Measurements from ENCODE around the gene LRRC26. TPM values are rescaled to one million over a fixed set of nuclear protein-coding genes. Genes with fewer than 3 reads are reported as not detected.

LRRC26 gene
- total RNA-seq, 1 experiment from 2014 or later: not detected

GRCh38 chr9:137160716-137161557, 8.9 kb downstream of the LRRC26 start:
- peaks cover 20% of the 10 kb centered on the region for H3K4me1 ChIP-seq (ENCODE audit: insufficient read depth, low read length, poor library complexity, severe bottlenecking)
- H3K36me3 ChIP-seq (ENCODE audit: insufficient read depth, low read length, poor library complexity, severe bottlenecking): no peaks in the 10 kb centered on the region
- no peak for DNase-seq (ENCODE audit: low spot score)
- ChIA-PET POLR2A (ENCODE audit: low non-redundant PET) (no interaction called here), CTCF (no interaction called here)
- BruUV-seq (replicated peaks): no TSS peak
- TF ChIP-seq CTCF (conservative IDR thresholded peaks at IDR 0.05; ENCODE audit: low read depth, low read length) (no peak), EZH2 (IDR thresholded peaks at IDR 0.05; ENCODE audit: borderline replicate concordance, low read depth, low read length, poor library complexity, severe bottlenecking) (no peak)
- no peaks in the 10 kb centered on the region for H3K9me3 ChIP-seq (ENCODE audit: low read depth, low read length, poor library complexity, severe bottlenecking)
- H3K27me3 ChIP-seq (replicated peaks; ENCODE audit: insufficient read depth, low read depth, low read length, poor library complexity): peaks cover 71% of the 10 kb centered on the region
- no peak overlapping the region for H3K4me3 ChIP-seq (ENCODE audit: low read depth, low read length, poor library complexity, severe bottlenecking)
- intact Hi-C loops (cut with micrococcal nuclease; ENCODE audit: unreplicated experiment): no loop called here
- no peak overlapping the region for H3K27ac ChIP-seq (ENCODE audit: low read depth, low read length, poor library complexity, severe bottlenecking)

GRCh38 chr9:137160054-137160425, 9.8 kb downstream of the LRRC26 start:
- no peak for DNase-seq (ENCODE audit: low spot score)
- no peak for TF ChIP-seq EZH2 (IDR thresholded peaks at IDR 0.05; ENCODE audit: borderline replicate concordance, low read depth, low read length, poor library complexity, severe bottlenecking)
- no peak for TF ChIP-seq CTCF (conservative IDR thresholded peaks at IDR 0.05; ENCODE audit: low read depth, low read length)
- intact Hi-C loops (cut with micrococcal nuclease; ENCODE audit: unreplicated experiment): no loop called here
- CTCF ChIA-PET: no interaction called here
- peaks cover 20% of the 10 kb centered on the region for H3K4me1 ChIP-seq (ENCODE audit: insufficient read depth, low read length, poor library complexity, severe bottlenecking)
- no peaks in the 10 kb centered on the region for H3K36me3 ChIP-seq (ENCODE audit: insufficient read depth, low read length, poor library complexity, severe bottlenecking)
- peaks cover 62% of the 10 kb centered on the region for H3K27me3 ChIP-seq (replicated peaks; ENCODE audit: insufficient read depth, low read depth, low read length, poor library complexity)
- POLR2A ChIA-PET (ENCODE audit: low non-redundant PET): no interaction called here
- H3K27ac ChIP-seq (ENCODE audit: low read depth, low read length, poor library complexity, severe bottlenecking): no peak overlapping the region
- H3K4me3 ChIP-seq (ENCODE audit: low read depth, low read length, poor library complexity, severe bottlenecking): no peak overlapping the region
- no TSS peak for BruUV-seq (replicated peaks)
- no peaks in the 10 kb centered on the region for H3K9me3 ChIP-seq (ENCODE audit: low read depth, low read length, poor library complexity, severe bottlenecking)

GRCh38 chr9:137159105-137160053, 10.5 kb downstream of the LRRC26 start:
- intact Hi-C loops (cut with micrococcal nuclease; ENCODE audit: unreplicated experiment): no loop called here
- H3K27me3 ChIP-seq (replicated peaks; ENCODE audit: insufficient read depth, low read depth, low read length, poor library complexity): peaks cover 55% of the 10 kb centered on the region
- TF ChIP-seq EZH2 (IDR thresholded peaks at IDR 0.05; ENCODE audit: borderline replicate concordance, low read depth, low read length, poor library complexity, severe bottlenecking): no peak
- no peak for TF ChIP-seq CTCF (conservative IDR thresholded peaks at IDR 0.05; ENCODE audit: low read depth, low read length)
- peaks cover 20% of the 10 kb centered on the region for H3K4me1 ChIP-seq (ENCODE audit: insufficient read depth, low read length, poor library complexity, severe bottlenecking)
- POLR2A ChIA-PET (ENCODE audit: low non-redundant PET): no interaction called here
- CTCF ChIA-PET: no interaction called here
- BruUV-seq (replicated peaks): no TSS peak
- DNase-seq (ENCODE audit: low spot score): no peak
- no peaks in the 10 kb centered on the region for H3K9me3 ChIP-seq (ENCODE audit: low read depth, low read length, poor library complexity, severe bottlenecking)
- H3K4me3 ChIP-seq (ENCODE audit: low read depth, low read length, poor library complexity, severe bottlenecking): no peak overlapping the region
- no peaks in the 10 kb centered on the region for H3K36me3 ChIP-seq (ENCODE audit: insufficient read depth, low read length, poor library complexity, severe bottlenecking)
- H3K27ac ChIP-seq (ENCODE audit: low read depth, low read length, poor library complexity, severe bottlenecking): no peak overlapping the region

Data from A673 (cell line).